Thoracic aorta (tissue), 2 donors: Measurements from ENCODE around the gene ADGRL3. TPM values are rescaled to one million over a fixed set of nuclear protein-coding genes. Genes with fewer than 3 reads are reported as not detected.
"Not testable (repeated sequence)": the region's sequence is repeated elsewhere in the genome, so short reads cannot be mapped to it uniquely, and the experiment has no call there.

Source experiments
- ATAC-seq: fragments of 150-250 bp; one replicate; pipeline ENCODE4 v1.8.0; 2017; ENCODE audit warnings: low read depth; ENCODE audit not compliant: insufficient number of reproducible peaks, low FRiP score
- DNase-seq: peaks from one replicate; pipeline ENCODE4 v3.0.0-alpha.2; 2020; ENCODE audit warnings: low spot score
- H3K27ac ChIP-seq, 2 donors: fragments of 200-600 bp; sonication (generic); 1 replicate in 1 of 2; 2 replicates in 1 of 2; pipeline ENCODE4 v1.5.1; 2016; ENCODE audit warnings: mild to moderate bottlenecking in 2 of 2, moderate library complexity in 2 of 2
- H3K27me3 ChIP-seq: fragments of 200-600 bp; sonication (generic); replicated peaks from 2 replicates; pipeline ENCODE4 v1.6.0; 2016; ENCODE audit warnings: mild to moderate bottlenecking; ENCODE audit not compliant: insufficient read depth
- H3K36me3 ChIP-seq: fragments of 200-600 bp; sonication (generic); one replicate; pipeline ENCODE4 v1.5.1; 2016
- H3K4me1 ChIP-seq, 2 donors: fragments of 200-600 bp; sonication (generic); 1 replicate in 1 of 2; 2 replicates in 1 of 2; pipeline versions ENCODE4 v1.5.1 to v1.6.0; 2016; ENCODE audit warnings: low read depth in 2 of 2, mild to moderate bottlenecking in 1 of 2; ENCODE audit not compliant: control insufficient read depth in 1 of 2
- H3K4me3 ChIP-seq: fragments of 200-600 bp; sonication (generic); 2 replicates; pipeline ENCODE4 v1.5.1; 2016; ENCODE audit warnings: mild to moderate bottlenecking
- H3K9me3 ChIP-seq: fragments of 200-600 bp; sonication (generic); 2 replicates; pipeline ENCODE4 v1.5.1; 2016
- CTCF ChIP-seq: fragments of 200-600 bp; sonication (generic); IDR thresholded peaks from one replicate; pipeline ENCODE4 v1.5.1; 2019; ENCODE audit warnings: antibody characterized with exemption
- total RNA-seq, 2 donors: library from RNA; depleted of rRNA; stranded (reverse); fragments of >200 nt; gene quantifications; one replicate each; pipeline versions ENCODE4 v1.1.0 to v1.2.3, GENCODE V29; 2016

The ADGRL3 gene
- total RNA-seq, 2 donors from 2014 or later, result 17.5 to 18.1 TPM

GRCh38 chr4:61958591-61958990 lies 758.5 kb downstream of the ADGRL3 start:
- no peak overlapping the region for H3K4me3 ChIP-seq
- H3K9me3 ChIP-seq, result peaks cover 6% of the 10 kb centered on the region
- no peaks in the 10 kb centered on the region for H3K27me3 ChIP-seq
- DNase-seq, result no peak
- no peak for ATAC-seq
- H3K27ac ChIP-seq, result no peak overlapping the region
- H3K36me3 ChIP-seq, result no peaks in the 10 kb centered on the region
- H3K4me1 ChIP-seq, result no peaks in the 10 kb centered on the region
- no peak for TF ChIP-seq CTCF

GRCh38 chr4:61959087-61959486 lies 759.0 kb downstream of the ADGRL3 start:
- no peak for DNase-seq
- Histone ChIP-seq H3K9me3 (peaks cover 6% of the 10 kb centered on the region), H3K27me3 (no peaks in the 10 kb centered on the region), H3K27ac (no peak overlapping the region), H3K36me3 (no peaks in the 10 kb centered on the region), H3K4me3 (no peak overlapping the region), H3K4me1 (no peaks in the 10 kb centered on the region)
- ATAC-seq, result no peak
- TF ChIP-seq CTCF, result no peak

- TF ChIP-seq CTCF, result no peak
- ATAC-seq, result no peak
- no peak overlapping the region for H3K27ac ChIP-seq
- H3K4me3 ChIP-seq, result no peak overlapping the region
- no peaks in the 10 kb centered on the region for H3K27me3 ChIP-seq
- H3K4me1 ChIP-seq, result no peaks in the 10 kb centered on the region
- no peaks in the 10 kb centered on the region for H3K9me3 ChIP-seq
- H3K36me3 ChIP-seq, result no peaks in the 10 kb centered on the region
- DNase-seq, result no peak
Measured at GRCh38 chr4:61984260-61984909, 784.3 kb downstream of the ADGRL3 start.

- ATAC-seq, result no peak
- Histone ChIP-seq H3K27ac (no peak overlapping the region), H3K4me1 (no peaks in the 10 kb centered on the region), H3K9me3 (no peaks in the 10 kb centered on the region), H3K27me3 (no peaks in the 10 kb centered on the region), H3K4me3 (no peak overlapping the region), H3K36me3 (no peaks in the 10 kb centered on the region)
- no peak for TF ChIP-seq CTCF
- DNase-seq, result no peak
Measured at GRCh38 chr4:61985426-61985825, 785.3 kb downstream of the ADGRL3 start.

- not testable (repeated sequence) for H3K36me3 ChIP-seq, ATAC-seq
Measured at GRCh38 chr4:61986929-61987328, 786.8 kb downstream of the ADGRL3 start.

GRCh38 chr4:61992351-61992750 lies 792.2 kb downstream of the ADGRL3 start:
- no peaks in the 10 kb centered on the region for H3K36me3 ChIP-seq
- DNase-seq, result no peak
- H3K4me3 ChIP-seq, result no peak overlapping the region
- H3K27ac ChIP-seq, result no peak overlapping the region
- ATAC-seq, result no peak
- no peaks in the 10 kb centered on the region for H3K9me3 ChIP-seq
- no peaks in the 10 kb centered on the region for H3K27me3 ChIP-seq
- TF ChIP-seq CTCF, result no peak
- H3K4me1 ChIP-seq, result peaks cover 4 to 17% of the 10 kb centered on the region in 2 donors

More at GRCh38 chr4:61986929-61987328, 786.8 kb downstream of the ADGRL3 start:
- DNase-seq, H3K4me1 ChIP-seq, H3K9me3 ChIP-seq, H3K27me3 ChIP-seq, H3K27ac ChIP-seq, H3K4me3 ChIP-seq: not testable (repeated sequence)
